LNCaP clone FGC (cell line): ENCODE measurements around the gene SBNO1.
A peak's percentile ranks its signal among the peaks of the same experiment; 100 is the strongest.
"Not testable (repeated sequence)": the region's sequence is repeated elsewhere in the genome, so short reads cannot be mapped to it uniquely, and the experiment has no call there.

Experiments
- DNase-seq: peaks from one replicate; pipeline ENCODE4 v3.0.0-alpha.2; 2011; ENCODE audit warnings: low read depth
- H3K4me3 ChIP-seq: 2 replicates; pipeline ENCODE4 v1.5.1; 2011; ENCODE audit warnings: mild to moderate bottlenecking, low read depth, low read length, control low read depth
- CTCF ChIP-seq: IDR thresholded peaks from 2 replicates; pipeline ENCODE4 v1.5.1; 2012; ENCODE audit warnings: mild to moderate bottlenecking; ENCODE audit not compliant: control insufficient read depth, insufficient read depth; ENCODE audit errors: extremely low read depth

SBNO1 gene

GRCh38 chr12:123335490-123335889 lies 29.2 kb downstream of the SBNO1 start:
- TF ChIP-seq CTCF: no peak
- no peak overlapping the region for H3K4me3 ChIP-seq
- DNase-seq: peak; percentile 75

GRCh38 chr12:123329799-123330198 lies 34.8 kb downstream of the SBNO1 start:
- no peak overlapping the region for H3K4me3 ChIP-seq
- no peak for TF ChIP-seq CTCF
- no peak for DNase-seq

GRCh38 chr12:123319826-123320225 lies 44.8 kb downstream of the SBNO1 start:
- TF ChIP-seq CTCF: no peak
- H3K4me3 ChIP-seq: no peak overlapping the region
- DNase-seq: no peak

- DNase-seq: no peak
- no peak overlapping the region for H3K4me3 ChIP-seq
- no peak for TF ChIP-seq CTCF
These were observed 45.4 kb downstream of the SBNO1 start for GRCh38 chr12:123319273-123319672.

GRCh38 chr12:123313046-123313445 lies 51.6 kb downstream of the SBNO1 start:
- not testable (repeated sequence) for DNase-seq, H3K4me3 ChIP-seq

- no peak for DNase-seq
- H3K4me3 ChIP-seq: no peak overlapping the region
- TF ChIP-seq CTCF: no peak
These were observed 58.4 kb downstream of the SBNO1 start for GRCh38 chr12:123306200-123306599.

GRCh38 chr12:123305136-123305535 lies 59.5 kb downstream of the SBNO1 start:
- TF ChIP-seq CTCF: no peak
- DNase-seq: no peak

More at GRCh38 chr12:123305136-123305535, 59.5 kb downstream of the SBNO1 start:
- H3K4me3 ChIP-seq: no peak overlapping the region
